Osteoblast (primary cell): Measurements from ENCODE around the gene IL22RA1. TPM values are rescaled to one million over a fixed set of nuclear protein-coding genes. Genes with fewer than 3 reads are reported as not detected.

Source experiments
- DNase-seq: peaks from one replicate; pipeline ENCODE4 v3.0.0; 2011; ENCODE audit warnings: low spot score, mixed read lengths; ENCODE audit not compliant: insufficient read length; ENCODE audit errors: missing footprints
- H2AFZ ChIP-seq: 2 replicates; pipeline ENCODE4 v1.6.0; 2011; ENCODE audit warnings: mild to moderate bottlenecking, low read length
- H3K27ac ChIP-seq: 2 replicates; pipeline ENCODE4 v1.5.1; 2011; ENCODE audit warnings: mild to moderate bottlenecking, low read depth, low read length, moderate library complexity
- H3K27me3 ChIP-seq: 2 replicates; pipeline ENCODE4 v1.6.0; 2012; ENCODE audit warnings: mild to moderate bottlenecking, control low read depth, inconsistent platforms, low read length, moderate library complexity; ENCODE audit not compliant: insufficient read depth
- H3K36me3 ChIP-seq: 2 replicates; pipeline ENCODE4 v1.5.1; 2011; ENCODE audit warnings: mild to moderate bottlenecking, low read length, control low read depth, moderate library complexity; ENCODE audit not compliant: insufficient read depth
- H3K4me1 ChIP-seq: 2 replicates; pipeline ENCODE4 v1.5.1; 2011; ENCODE audit warnings: mild to moderate bottlenecking, low read length, control low read depth, moderate library complexity; ENCODE audit not compliant: insufficient read depth
- H3K4me2 ChIP-seq: 2 replicates; pipeline ENCODE4 v1.6.0; 2011; ENCODE audit warnings: mild to moderate bottlenecking, low read length; ENCODE audit not compliant: insufficient read depth
- H3K4me3 ChIP-seq: fragments of 200-600 bp; sonication (generic); 3 replicates; pipeline ENCODE4 v1.5.1; 2012; ENCODE audit warnings: mild to moderate bottlenecking, low read length, inconsistent platforms; ENCODE audit not compliant: insufficient read depth
- H3K79me2 ChIP-seq: 2 replicates; pipeline ENCODE4 v1.6.0; 2012; ENCODE audit warnings: mild to moderate bottlenecking, low read length, control low read depth, inconsistent platforms; ENCODE audit not compliant: insufficient read depth
- H3K9me3 ChIP-seq: 2 replicates; pipeline ENCODE4 v1.5.1; 2011; ENCODE audit warnings: low read depth, low read length, control low read depth
- H4K20me1 ChIP-seq: 2 replicates; pipeline ENCODE4 v1.6.0; 2012; ENCODE audit warnings: mild to moderate bottlenecking, low read length, control low read depth; ENCODE audit not compliant: insufficient read depth
- CTCF ChIP-seq: IDR thresholded peaks from 2 replicates; pipeline ENCODE4 v1.5.1; 2011; ENCODE audit warnings: mild to moderate bottlenecking, low read depth, low read length, moderate library complexity; ENCODE audit errors: extremely low read depth
- total RNA-seq: library from RNA; depleted of rRNA; stranded (reverse); fragments of >200 nt; gene quantifications from 2 replicates; pipeline ENCODE4 v1.2.3, GENCODE V29; 2012

IL22RA1 gene, protein sequence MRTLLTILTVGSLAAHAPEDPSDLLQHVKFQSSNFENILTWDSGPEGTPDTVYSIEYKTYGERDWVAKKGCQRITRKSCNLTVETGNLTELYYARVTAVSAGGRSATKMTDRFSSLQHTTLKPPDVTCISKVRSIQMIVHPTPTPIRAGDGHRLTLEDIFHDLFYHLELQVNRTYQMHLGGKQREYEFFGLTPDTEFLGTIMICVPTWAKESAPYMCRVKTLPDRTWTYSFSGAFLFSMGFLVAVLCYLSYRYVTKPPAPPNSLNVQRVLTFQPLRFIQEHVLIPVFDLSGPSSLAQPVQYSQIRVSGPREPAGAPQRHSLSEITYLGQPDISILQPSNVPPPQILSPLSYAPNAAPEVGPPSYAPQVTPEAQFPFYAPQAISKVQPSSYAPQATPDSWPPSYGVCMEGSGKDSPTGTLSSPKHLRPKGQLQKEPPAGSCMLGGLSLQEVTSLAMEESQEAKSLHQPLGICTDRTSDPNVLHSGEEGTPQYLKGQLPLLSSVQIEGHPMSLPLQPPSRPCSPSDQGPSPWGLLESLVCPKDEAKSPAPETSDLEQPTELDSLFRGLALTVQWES
- under 0.01 TPM in 2 replicates for total RNA-seq

GRCh38 chr1:24142546-24143534 lies at the start of gene IL22RA1:
Gene IL22RA1, minus strand, starts transcription at chr1:24143140. Its CDS starts 58 bp downstream, at chr1:24143082.
- H3K4me3 ChIP-seq: peak within 1 kb of the TSS; percentile 80
- no peaks in the 10 kb centered on the region for H3K9me3 ChIP-seq
- H3K36me3 ChIP-seq: no peaks in the 10 kb centered on the region
- peak within 1 kb of the TSS; percentile 94 for H2AFZ ChIP-seq
- H3K27me3 ChIP-seq: peaks cover 20% of the 10 kb centered on the region
- H3K4me2 ChIP-seq: peak within 1 kb of the TSS; percentile 88
- no peaks in the 10 kb centered on the region for H4K20me1 ChIP-seq
- H3K4me1 ChIP-seq: peaks cover 4% of the 10 kb centered on the region
- no peak for DNase-seq
- TF ChIP-seq CTCF: no peak
- H3K79me2 ChIP-seq: no peaks in the 10 kb centered on the region
- H3K27ac ChIP-seq: no peak within 1 kb of the TSS

DNA sequence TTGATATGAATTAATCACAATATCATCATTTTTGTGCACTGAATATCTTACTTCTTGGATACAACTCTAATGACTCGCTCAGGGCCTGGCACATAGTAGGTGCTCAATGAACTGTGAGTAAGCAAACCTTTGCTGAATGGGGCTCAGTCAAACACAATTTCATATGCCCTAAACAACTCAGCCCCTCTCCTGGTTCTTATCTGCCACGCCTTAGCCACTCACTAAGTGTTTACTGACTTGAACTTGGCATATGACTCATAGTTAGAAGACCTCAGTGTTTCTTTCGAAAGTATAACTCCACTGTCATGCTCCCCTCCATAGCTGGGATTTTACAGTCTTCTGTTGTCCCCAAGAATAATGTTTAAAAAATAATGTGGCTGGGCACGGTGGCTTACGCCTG lies 48.9 kb upstream of the IL22RA1 start:
- H3K9me3 ChIP-seq: no peaks in the 10 kb centered on the region
- no peak overlapping the region for H3K27ac ChIP-seq
- TF ChIP-seq CTCF: no peak
- H3K4me3 ChIP-seq: no peak overlapping the region
- H3K79me2 ChIP-seq: no peaks in the 10 kb centered on the region
- no peak overlapping the region for H3K4me2 ChIP-seq
- peaks cover 3% of the 10 kb centered on the region for H3K4me1 ChIP-seq
- no peaks in the 10 kb centered on the region for H4K20me1 ChIP-seq
- H3K27me3 ChIP-seq: peaks cover 18% of the 10 kb centered on the region
- H3K36me3 ChIP-seq: no peaks in the 10 kb centered on the region
- DNase-seq: peak; percentile 94
- H2AFZ ChIP-seq: no peak overlapping the region

GRCh38 chr1:24190983-24191461 lies 48.1 kb upstream of the IL22RA1 start:
- no peaks in the 10 kb centered on the region for H3K36me3 ChIP-seq
- no peaks in the 10 kb centered on the region for H3K9me3 ChIP-seq
- H3K27me3 ChIP-seq: peaks cover 27% of the 10 kb centered on the region
- no peak overlapping the region for H3K4me3 ChIP-seq
- DNase-seq: no peak
- no peak overlapping the region for H3K4me2 ChIP-seq
- no peak for TF ChIP-seq CTCF
- H3K27ac ChIP-seq: no peak overlapping the region
- no peaks in the 10 kb centered on the region for H4K20me1 ChIP-seq
- H3K4me1 ChIP-seq: peaks cover 3% of the 10 kb centered on the region
- no peaks in the 10 kb centered on the region for H3K79me2 ChIP-seq
- no peak overlapping the region for H2AFZ ChIP-seq
